NCI-H2227 (cell line): ENCODE results near the gene KCNH1.
A peak's percentile ranks its signal among the peaks of the same experiment; 100 is the strongest.

Experiments
- DNase-seq: peaks from one replicate; lab custom pipeline; 2025; ENCODE audit not compliant: unreplicated experiment; lab: John Stamatoyannopoulos, UW

KCNH1 gene

GRCh38 chr1:210817385-210818275 is 316.3 kb downstream of the KCNH1 start:
- DNase-seq: no peak

DNA sequence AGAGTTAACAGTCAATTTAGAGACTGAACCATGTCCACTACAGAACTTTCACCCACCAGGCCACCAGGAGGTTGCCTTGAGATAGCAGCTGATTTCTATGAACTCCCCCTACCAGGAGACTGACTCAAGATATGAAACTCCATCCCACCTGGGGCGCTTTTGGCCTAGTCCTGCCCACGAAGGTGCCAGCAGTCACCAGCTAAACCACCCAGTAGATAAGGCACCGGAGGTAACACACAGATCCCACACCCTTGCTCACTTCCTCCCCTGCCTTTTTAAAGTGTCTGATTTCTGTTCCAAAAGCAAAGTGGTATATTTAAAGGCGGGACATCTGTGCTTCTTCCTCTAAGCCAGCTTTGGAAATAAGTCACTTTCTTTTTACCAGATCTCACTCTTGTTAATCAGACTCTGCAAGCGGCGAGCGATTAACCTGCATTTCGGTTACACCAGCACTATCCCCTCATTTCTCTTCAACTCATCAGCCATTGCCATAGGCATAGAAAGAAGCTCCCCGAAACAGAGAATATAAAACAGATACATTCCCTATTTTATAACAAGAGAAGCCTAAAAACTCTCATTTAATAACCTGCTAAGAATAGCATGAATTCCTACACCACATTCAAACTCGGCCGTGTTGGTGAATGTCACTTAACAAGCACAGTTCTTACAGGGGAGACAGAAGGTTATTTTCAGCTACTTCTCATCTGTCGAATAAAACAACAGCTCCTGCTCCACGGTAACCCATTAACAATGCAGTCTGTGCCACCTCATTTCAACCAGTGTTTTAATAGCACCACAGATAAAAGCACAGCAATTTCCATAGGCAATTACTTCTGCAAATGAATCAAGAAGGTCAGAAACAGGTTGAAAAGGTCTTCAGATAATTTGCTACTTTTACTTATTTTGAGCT is 318.1 kb downstream of the KCNH1 start:
- DNase-seq: peak; percentile 32

- DNase-seq: no peak
These were observed 319.4 kb downstream of the KCNH1 start for GRCh38 chr1:210814382-210815123.

GRCh38 chr1:210801501-210801900 is 332.4 kb downstream of the KCNH1 start:
- DNase-seq: no peak

DNA sequence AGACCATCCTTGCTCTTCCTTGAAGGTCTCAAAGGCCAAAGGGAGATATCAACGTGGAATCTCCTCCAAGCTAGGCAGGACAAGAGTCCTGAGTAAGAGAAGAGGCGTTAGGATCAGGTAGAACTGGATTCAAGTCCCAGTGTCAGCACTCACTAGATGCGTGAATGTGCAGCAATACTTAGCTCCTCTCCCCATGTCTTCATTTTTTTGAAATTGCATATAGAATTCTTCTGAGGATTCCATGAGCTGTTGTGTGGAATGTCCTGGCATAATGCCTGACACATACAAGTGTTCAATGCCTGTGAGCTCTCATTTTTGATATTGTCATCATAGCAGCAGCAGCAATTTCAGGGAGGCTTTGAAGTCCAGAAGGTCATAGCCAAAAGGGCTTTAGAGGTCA is 333.2 kb downstream of the KCNH1 start:
- no peak for DNase-seq

- DNase-seq: no peak
These were observed 333.6 kb downstream of the KCNH1 start for GRCh38 chr1:210800301-210800700.

DNA sequence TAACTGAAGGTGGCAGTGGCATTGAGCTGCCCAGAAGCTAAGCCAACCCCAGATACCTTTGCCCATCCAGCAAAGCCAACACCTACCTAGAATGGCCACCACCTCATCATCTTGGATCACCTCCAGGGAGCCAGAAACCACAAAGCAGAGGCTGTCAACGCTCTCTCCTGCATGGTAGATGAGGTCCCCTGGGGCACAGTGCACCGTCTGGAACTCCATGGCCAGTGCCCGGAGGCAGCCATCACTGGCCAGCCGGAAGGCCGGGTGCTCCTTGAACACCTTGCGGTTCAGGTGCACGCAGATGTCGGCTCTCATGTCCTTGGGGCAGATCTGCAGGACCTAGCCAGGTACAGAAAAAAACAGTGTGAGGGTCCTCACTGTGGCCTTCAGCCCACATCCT is 336.5 kb downstream of the KCNH1 start:
- no peak for DNase-seq

GRCh38 chr1:210796421-210796820 is 337.5 kb downstream of the KCNH1 start:
- DNase-seq: no peak

DNA sequence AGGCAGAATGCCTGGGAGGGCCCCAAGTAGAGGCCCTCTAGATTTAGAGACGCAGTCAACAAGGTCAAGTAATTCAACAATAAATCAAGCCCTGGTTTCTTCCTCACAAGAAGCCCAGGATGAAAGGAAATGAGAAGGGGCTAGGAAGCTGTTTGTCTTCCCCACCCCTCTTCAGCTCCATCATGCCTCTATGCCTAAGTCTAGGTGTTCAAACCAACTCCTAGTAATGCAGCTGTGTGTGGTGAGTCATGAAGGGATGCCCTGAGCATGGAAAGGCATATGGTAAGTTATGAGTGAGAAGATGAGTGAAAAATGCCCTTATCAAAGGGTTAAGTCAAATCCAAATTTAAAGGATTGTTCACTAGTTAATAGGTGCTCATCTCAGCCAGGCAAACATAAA is 339.5 kb downstream of the KCNH1 start:
- DNase-seq: no peak

DNA sequence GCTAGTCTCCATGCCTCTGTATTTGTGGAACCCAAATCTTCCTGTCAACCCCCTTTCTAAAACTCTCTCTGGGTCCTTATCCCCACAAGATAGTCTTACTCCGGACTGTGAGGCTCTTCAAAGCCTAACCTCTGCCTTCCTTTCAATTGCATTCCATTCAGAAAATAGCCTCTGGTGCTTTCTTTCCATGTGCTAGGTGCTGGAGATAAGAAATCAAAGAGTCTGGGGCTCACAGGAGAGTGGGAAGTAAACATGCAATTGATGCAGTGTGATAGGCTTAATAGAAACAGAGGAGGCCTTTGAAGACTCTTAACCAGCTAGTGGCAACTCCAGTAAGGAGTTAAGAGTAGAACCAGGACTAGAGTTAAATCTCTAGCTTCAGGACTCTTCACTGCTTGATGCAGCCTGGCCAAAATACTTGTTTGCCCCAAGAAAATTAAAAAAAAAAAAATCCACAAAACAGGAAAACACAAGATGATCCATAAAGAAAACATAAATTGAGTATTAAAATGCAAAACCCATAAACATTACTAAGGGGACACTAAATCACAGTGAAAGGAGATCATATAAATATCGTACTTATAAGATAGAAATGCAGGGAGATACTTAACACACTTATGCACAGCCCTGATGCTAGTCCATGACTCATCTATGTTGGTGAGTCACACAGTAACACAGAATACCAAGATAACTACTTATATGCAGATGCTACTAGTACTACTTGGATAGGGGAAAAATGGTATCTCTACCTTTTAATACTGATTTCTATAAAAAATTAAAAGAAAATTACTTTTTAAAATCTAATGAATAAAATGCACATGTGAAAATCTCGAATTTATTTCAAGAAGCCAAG is 341.5 kb downstream of the KCNH1 start:
- DNase-seq: no peak

DNA sequence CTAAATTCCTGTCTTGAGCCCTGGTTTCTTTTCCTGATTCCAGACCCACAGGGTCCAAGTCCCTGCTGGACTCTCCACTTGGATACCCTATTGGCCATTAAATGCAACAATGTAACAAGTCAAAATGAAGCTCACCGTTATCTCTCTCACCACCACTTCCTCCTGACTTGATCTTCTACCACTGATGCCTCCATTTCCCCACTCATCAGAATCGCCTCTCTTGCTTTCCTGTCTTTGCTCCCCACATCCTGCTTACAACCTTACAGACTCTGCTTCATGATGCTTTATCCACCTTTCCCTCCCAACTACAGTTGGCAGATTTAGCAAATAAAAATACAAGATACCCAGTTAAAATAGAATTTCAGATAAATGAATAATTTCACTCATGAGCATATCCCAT is 343.8 kb downstream of the KCNH1 start:
- no peak for DNase-seq

DNA sequence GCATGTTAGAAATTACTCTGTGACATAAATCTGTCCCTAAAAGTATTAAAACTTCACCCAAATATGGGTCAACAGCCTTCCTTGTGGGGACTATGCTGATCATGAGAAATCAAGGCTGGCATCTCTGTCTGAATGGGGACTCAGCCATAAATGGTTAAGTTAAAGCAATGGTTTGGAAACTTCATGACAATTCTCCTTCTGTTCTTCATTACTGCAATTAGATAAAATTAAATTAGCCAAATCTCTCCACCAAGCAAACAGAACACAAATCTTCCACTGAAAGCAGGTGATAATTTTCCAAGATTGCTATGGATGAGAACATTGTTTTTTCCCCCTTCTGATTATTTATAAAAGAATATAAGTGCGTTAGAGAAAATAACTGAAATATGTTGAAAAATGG is 346.1 kb downstream of the KCNH1 start:
- no peak for DNase-seq

- DNase-seq: no peak
These were observed 347.4 kb downstream of the KCNH1 start for GRCh38 chr1:210786546-210786945.

GRCh38 chr1:210783925-210784324 is 350.0 kb downstream of the KCNH1 start:
- no peak for DNase-seq

DNA sequence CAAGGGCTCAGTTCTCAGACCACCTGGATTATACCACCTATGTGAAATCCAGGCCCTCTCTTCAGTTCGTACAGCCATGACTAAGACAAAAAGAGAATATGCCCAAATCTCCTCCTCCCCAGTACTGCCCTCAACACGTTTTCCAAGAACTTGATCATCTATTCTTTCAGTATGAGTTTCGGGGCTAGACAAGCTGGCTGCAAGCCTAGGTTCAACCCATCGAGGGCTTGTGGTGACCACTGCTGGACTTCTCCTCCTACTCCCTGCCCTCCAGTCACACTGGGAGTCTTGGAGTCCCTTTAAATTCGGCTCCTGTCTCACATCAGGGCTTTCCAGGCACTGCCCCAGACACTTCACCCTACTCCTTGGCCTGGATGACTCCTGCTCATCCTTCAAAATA is 352.3 kb downstream of the KCNH1 start:
- no peak for DNase-seq

GRCh38 chr1:210779269-210779668 is 354.7 kb downstream of the KCNH1 start:
- DNase-seq: no peak

DNA sequence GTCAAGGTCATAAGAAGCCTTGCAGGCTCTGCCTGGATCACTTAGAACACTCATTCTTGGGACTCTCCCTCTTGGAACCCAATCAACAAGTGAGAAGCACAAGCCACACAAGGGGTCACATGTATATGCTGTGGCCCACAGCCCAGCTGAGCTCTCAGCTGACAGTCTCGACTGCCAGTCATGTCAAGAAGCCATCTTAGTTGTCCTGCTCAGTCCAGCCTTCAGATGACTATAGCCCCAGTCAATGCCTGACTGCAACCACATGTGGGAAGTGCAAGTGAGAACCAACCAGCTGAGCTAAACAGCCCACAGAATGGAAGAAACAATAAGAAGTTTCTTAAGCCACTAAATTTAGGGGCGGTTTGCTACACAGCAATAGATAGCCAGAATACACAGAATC is 356.0 kb downstream of the KCNH1 start:
- DNase-seq: no peak

DNA sequence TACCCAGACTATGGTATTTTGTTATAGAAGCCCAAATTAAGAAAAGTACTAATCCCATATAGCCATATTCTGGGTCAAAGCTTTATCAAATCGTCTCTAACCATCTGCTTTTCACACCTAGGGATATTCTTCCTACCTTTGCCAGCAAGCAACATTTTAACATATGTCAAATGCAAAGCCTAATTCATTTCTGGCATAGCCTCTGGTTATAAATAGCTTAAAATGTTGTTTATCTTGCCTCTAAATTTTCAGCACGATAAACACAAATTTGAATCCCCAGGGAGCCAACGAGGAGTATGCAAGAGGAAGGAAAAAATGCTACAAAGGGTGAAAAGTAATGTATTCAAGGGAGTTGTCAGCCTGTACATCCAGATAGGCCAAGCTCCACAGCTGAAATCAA is 357.2 kb downstream of the KCNH1 start:
- DNase-seq: no peak

DNA sequence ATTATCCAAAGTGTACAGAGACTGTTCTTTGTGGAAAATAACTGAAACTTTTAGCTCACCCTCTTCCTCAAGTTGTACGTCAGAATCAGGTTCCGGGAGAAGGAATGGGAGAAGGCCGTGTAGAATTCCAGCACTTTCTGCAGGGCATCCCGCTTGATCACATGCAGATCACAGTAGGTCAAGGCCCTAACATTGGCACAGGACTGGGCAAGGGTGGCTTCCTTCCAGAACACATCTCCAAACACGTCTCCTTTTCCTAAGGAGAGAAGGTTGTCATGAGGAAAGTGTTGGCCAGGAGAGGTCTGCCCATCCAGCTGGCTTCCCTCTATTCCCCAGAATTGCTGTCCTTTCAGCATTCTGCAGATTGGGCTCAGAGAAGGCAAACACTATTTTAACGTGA is 358.7 kb downstream of the KCNH1 start:
- DNase-seq: no peak

DNA sequence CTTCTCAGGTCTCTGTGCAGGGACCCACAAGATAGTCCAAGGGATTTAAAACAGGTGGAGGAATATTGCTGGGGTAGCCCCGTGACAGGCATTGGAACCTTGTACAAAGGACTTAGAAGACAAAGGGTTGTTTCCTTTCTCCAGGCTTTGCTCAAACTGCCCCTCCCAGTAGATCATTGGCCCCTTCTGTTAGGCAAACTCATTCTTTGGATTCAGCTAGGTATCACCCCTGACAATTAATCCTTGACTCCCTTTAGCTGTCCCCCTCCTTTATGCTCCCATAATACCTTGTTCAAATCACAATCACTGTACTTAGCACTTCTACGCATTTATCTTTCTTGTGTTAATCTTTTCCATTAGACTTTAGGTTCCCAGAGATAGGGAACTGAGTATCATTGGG is 360.5 kb downstream of the KCNH1 start:
- no peak for DNase-seq
